Gastrocnemius medialis (tissue), 4 donors: ENCODE results near the gene INKA1. TPM values are rescaled to one million over a fixed set of nuclear protein-coding genes. Genes with fewer than 3 reads are reported as not detected.
A peak's percentile ranks its signal among the peaks of the same experiment; 100 is the strongest.

Experiments
- ATAC-seq, 2 donors: fragments of 150-250 bp; one replicate each; pipeline ENCODE4 v1.9.1; 2016
- DNase-seq, 2 donors: peaks; one replicate each; pipeline ENCODE4 v3.0.0-alpha.2; 2019
- H3K27ac ChIP-seq, 4 donors: fragments of 200-600 bp; sonication (generic); 1 replicate in 1 of 4; 2 replicates in 3 of 4; pipeline ENCODE4 v1.5.1; 2016 to 2018; ENCODE audit warnings: mild to moderate bottlenecking in 2 of 4, moderate library complexity in 1 of 4
- H3K27me3 ChIP-seq, 3 donors: fragments of 200-600 bp; sonication (generic) in 2 of 3; 1 replicate in 1 of 3; 2 replicates in 2 of 3; pipeline versions ENCODE4 v1.5.1 to v1.6.0; 2016 to 2019; ENCODE audit warnings: mild to moderate bottlenecking in 1 of 3, moderate library complexity in 1 of 3
- H3K36me3 ChIP-seq, 2 donors: fragments of 200-600 bp; sonication (generic) in 1 of 2; one replicate each; pipeline ENCODE4 v1.5.1; 2017 to 2018
- H3K4me1 ChIP-seq, 2 donors: fragments of 200-600 bp; sonication (generic) in 1 of 2; one replicate each; pipeline ENCODE4 v1.5.1; 2016 to 2017; ENCODE audit warnings: mild to moderate bottlenecking in 2 of 2
- H3K4me3 ChIP-seq, 4 donors: fragments of 200-600 bp; sonication (generic) in 3 of 4; 1 replicate in 1 of 4; 2 replicates in 3 of 4; pipeline ENCODE4 v1.5.1; 2016 to 2019; ENCODE audit warnings: mild to moderate bottlenecking in 2 of 4
- H3K9me3 ChIP-seq, 3 donors: fragments of 200-600 bp; sonication (generic) in 2 of 3; 1 replicate in 1 of 3; 2 replicates in 2 of 3; pipeline ENCODE4 v1.5.1; 2016 to 2019
- POLR2A ChIP-seq, 2 donors: fragments of 450-650 bp; IDR thresholded peaks; one replicate each; pipeline ENCODE4 v1.6.1; 2017; ENCODE audit warnings: antibody characterized with exemption in 2 of 2, mild to moderate bottlenecking in 2 of 2, moderate library complexity in 2 of 2
- in situ Hi-C, 4 donors: fragments of 200-750 bp; cut with MboI; loops; one replicate each; pipeline versions ENCODE4 v1.15.0 to v1.8.0; 2017; ENCODE audit warnings: low sequenced_read_pairs in 4 of 4
- intact Hi-C: fragments of 100-400 bp; cut with DNase I; formaldehyde crosslinking; loops from one replicate; pipeline ENCODE4 v1.15.1; 2023; ENCODE audit warnings: low total_unique reads
- total RNA-seq, 4 donors: library from RNA; depleted of rRNA; stranded (reverse); fragments of >200 nt; gene quantifications; one replicate each; pipeline versions ENCODE4 v1.1.0 to v1.2.3, GENCODE V29; 2016
- TF ChIP-seq, protein P1 (sequence below), 5 experiments: fragments of 450-650 bp in 3 of 5; fragments of 200-600 bp in 2 of 5; sonication (generic) in 2 of 5; IDR thresholded peaks in 4 of 5; conservative IDR thresholded peaks in 1 of 5; 1 replicate in 4 of 5; 2 replicates in 1 of 5; pipeline ENCODE4 v1.5.1; 2016 to 2019; ENCODE audit warnings: antibody characterized with exemption in 5 of 5, mild to moderate bottlenecking in 3 of 5, moderate library complexity in 3 of 5

The INKA1 gene
- total RNA-seq, 4 donors from 2014 or later, result 1.1 to 10.9 (median 5.2) TPM; not detected in 1

DNA sequence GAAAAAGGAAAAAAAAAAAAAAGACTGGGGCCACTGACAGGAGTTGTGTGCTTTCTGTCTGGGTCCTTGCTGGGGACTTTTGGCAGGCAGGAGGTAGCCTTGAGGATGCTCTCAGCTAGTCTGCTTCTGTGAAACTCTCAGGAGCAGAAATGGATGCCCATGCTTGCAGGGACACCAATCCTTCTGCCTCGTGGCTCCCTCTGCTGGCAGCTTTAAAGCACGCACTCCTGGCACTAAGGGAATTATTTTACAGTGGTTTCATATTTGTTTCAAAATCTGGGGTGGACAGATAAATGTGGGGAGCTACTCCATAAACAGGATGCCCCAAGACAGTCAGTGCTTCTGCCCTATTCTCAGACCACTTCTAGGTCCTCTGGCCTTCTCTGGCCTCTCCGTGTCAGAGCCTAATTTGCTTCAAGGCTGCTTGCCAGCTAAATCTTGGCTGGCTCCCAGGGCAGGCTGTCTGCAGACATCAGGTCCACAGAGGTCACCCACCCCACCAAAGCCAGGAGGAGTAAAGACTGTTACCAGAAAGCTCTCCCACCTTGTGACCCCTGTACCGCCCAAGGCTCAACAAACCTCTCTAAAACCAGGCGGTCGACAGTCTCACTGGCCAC, 36.2 kb downstream of the INKA1 start:
- H3K27ac ChIP-seq, result peak overlapping the region; percentile 3 to 76 (median 52)
- H3K9me3 ChIP-seq, result no peaks in the 10 kb centered on the region
- peak; percentile 90 to 94 for ATAC-seq
- peak; percentile 56 to 70 for DNase-seq
- no peak overlapping the region for H3K4me3 ChIP-seq
- H3K36me3 ChIP-seq, result no peaks in the 10 kb centered on the region
- H3K27me3 ChIP-seq, result no peaks in the 10 kb centered on the region
- TF ChIP-seq, protein P1, sequence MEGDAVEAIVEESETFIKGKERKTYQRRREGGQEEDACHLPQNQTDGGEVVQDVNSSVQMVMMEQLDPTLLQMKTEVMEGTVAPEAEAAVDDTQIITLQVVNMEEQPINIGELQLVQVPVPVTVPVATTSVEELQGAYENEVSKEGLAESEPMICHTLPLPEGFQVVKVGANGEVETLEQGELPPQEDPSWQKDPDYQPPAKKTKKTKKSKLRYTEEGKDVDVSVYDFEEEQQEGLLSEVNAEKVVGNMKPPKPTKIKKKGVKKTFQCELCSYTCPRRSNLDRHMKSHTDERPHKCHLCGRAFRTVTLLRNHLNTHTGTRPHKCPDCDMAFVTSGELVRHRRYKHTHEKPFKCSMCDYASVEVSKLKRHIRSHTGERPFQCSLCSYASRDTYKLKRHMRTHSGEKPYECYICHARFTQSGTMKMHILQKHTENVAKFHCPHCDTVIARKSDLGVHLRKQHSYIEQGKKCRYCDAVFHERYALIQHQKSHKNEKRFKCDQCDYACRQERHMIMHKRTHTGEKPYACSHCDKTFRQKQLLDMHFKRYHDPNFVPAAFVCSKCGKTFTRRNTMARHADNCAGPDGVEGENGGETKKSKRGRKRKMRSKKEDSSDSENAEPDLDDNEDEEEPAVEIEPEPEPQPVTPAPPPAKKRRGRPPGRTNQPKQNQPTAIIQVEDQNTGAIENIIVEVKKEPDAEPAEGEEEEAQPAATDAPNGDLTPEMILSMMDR (IDR thresholded peaks at IDR 0.05 in 4 of 5, conservative IDR thresholded peaks at IDR 0.05 in 1 of 5), result peak; percentile 90 to 94 (median 93)
- no peak for TF ChIP-seq POLR2A (IDR thresholded peaks at IDR 0.05)
- intact Hi-C loops, result loop anchor here (1.0 kb wide), 2 partner anchors 37 to 136 kb away; no protein-coding TSS in a partner anchor
- peaks cover 9 to 18% of the 10 kb centered on the region in 2 donors for H3K4me1 ChIP-seq
- in situ Hi-C loops, result loop anchor here in 2 of 4 donors (5.0 to 25.0 kb wide), 2 partner anchors 42 to 302 kb away; partner anchors contain the start of gene CDHR4 (in 1 of the 2)

DNA sequence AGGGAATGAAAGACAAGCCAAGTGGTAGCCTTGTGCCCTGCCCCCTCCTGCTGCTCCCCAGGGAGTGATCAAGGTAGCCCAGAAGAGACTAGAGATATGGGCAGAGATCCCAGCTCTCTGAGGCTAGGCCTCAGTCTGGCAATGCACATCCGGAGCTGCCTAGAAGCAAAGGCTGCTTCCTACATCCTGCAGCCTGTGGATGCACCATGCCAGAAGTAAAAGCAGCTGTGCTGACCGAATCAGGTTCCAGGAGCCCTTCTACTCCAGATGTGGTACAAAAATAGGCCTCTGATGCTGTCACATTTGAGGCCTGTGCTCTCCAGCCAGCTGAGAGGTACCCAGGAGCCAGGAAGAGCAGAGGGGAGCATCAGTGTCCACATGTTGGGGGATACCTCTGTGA, 37.3 kb downstream of the INKA1 start:
- no peak for DNase-seq
- in situ Hi-C loops (loop anchor here in 2 of 4 donors (5.0 to 25.0 kb wide), 3 partner anchors 33 to 303 kb away; partner anchors contain the start of gene INKA1 (in 1 of the 2)), intact Hi-C loops (loop anchor here (10.0 kb wide), 1 partner anchor 64 kb away; the partner anchor contains the start of gene MST1R)
- Histone ChIP-seq H3K9me3 (no peaks in the 10 kb centered on the region), H3K36me3 (no peaks in the 10 kb centered on the region), H3K27me3 (no peaks in the 10 kb centered on the region), H3K4me1 (peaks cover 9 to 18% of the 10 kb centered on the region in 2 donors), H3K4me3 (no peak overlapping the region), H3K27ac (peak overlapping the region in 1 of 4 donors; percentile 76)
- no peak for TF ChIP-seq POLR2A (IDR thresholded peaks at IDR 0.05)
- TF ChIP-seq, protein P1 (IDR thresholded peaks at IDR 0.05 in 4 of 5, conservative IDR thresholded peaks at IDR 0.05 in 1 of 5), result no peak
- no peak for ATAC-seq

DNA sequence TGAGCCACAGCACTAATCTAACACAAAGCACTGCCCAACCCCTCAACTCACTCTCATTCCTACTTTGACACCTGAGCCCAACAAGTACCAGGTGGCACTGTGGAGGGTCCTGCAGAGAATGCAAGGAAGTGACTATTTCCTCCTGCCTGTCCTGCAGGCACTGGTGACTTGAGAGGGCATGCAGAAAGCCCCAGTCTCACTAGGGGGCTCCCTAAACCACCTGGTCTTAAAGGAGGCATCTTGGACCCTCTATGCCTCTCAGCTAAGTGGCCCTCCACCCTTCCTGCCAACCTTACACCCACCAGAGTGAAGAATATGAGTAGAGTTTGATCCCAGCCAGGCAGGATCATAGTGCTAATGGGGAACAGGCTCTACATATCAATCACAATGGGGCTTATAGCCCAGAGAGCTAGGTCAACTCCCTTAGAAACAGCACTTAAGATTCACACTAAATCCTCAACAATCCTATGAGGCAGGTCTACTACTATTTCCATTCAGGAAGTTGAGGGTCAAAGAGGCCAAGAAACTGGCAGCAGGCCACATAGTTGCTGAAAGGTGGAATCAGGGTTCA, 38.1 kb downstream of the INKA1 start:
- ATAC-seq (no peak), DNase-seq (no peak)
- TF ChIP-seq, protein P1 (IDR thresholded peaks at IDR 0.05 in 4 of 5, conservative IDR thresholded peaks at IDR 0.05 in 1 of 5), result peak in 1 of 5 experiments; percentile 27
- TF ChIP-seq POLR2A (IDR thresholded peaks at IDR 0.05), result no peak
- Histone ChIP-seq H3K36me3 (no peaks in the 10 kb centered on the region), H3K9me3 (no peaks in the 10 kb centered on the region), H3K27me3 (no peaks in the 10 kb centered on the region), H3K4me3 (no peak overlapping the region), H3K4me1 (peaks cover 9 to 18% of the 10 kb centered on the region in 2 donors), H3K27ac (no peak overlapping the region)
- in situ Hi-C loops (loop anchor here in 2 of 4 donors (5.0 to 25.0 kb wide), 3 partner anchors 34 to 304 kb away; partner anchors contain the start of gene INKA1 (in 1 of the 2)), intact Hi-C loops (loop anchor here (10.0 kb wide), 1 partner anchor 64 kb away; the partner anchor contains the start of gene MST1R)

DNA sequence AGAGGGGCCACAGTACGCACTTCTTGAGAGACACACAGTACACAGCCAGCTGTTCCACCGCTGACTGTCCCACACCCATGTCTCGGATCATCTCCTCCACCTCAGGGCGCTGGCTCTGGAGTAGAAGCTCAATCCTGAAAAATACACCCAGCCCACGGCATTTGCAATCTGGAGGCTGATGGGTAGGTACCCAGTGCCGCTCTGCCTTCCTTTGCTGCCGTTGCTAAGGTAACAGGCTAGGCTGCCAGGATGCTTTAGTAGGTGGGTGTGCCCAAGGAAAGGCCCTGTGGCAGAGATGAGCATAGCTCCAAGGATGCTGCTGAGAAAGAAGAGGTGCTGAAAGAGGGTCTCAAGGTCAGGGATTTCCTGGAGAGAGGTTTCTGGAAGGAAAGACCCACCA, 38.7 kb downstream of the INKA1 start:
- Histone ChIP-seq H3K27ac (no peak overlapping the region), H3K36me3 (no peaks in the 10 kb centered on the region), H3K27me3 (no peaks in the 10 kb centered on the region), H3K4me1 (peaks cover 9 to 18% of the 10 kb centered on the region in 2 donors), H3K4me3 (no peak overlapping the region), H3K9me3 (no peaks in the 10 kb centered on the region)
- no peak for ATAC-seq
- DNase-seq, result no peak
- intact Hi-C loops (loop anchor here (10.0 kb wide), 1 partner anchor 63 kb away; the partner anchor contains the start of gene MST1R), in situ Hi-C loops (loop anchor here in 2 of 4 donors (5.0 to 25.0 kb wide), 3 partner anchors 35 to 305 kb away; partner anchors contain the start of gene INKA1 (in 1 of the 2))
- no peak for TF ChIP-seq POLR2A (IDR thresholded peaks at IDR 0.05)
- TF ChIP-seq, protein P1 (IDR thresholded peaks at IDR 0.05 in 4 of 5, conservative IDR thresholded peaks at IDR 0.05 in 1 of 5), result no peak
